Endothelial cell of umbilical vein (primary cell): ENCODE measurements around the gene ITPKC. TPM values are rescaled to one million over a fixed set of nuclear protein-coding genes. Genes with fewer than 3 reads are reported as not detected.

Experiments
- BruUV-seq: library from RNA; stranded (reverse); fragments of 400-500 nt; replicated peaks from 2 replicates; lab custom pipeline; 2021; lab: Mats Ljungman, UMichigan
- CTCF ChIA-PET: fragments of 300-600, 350-600 bp; sonication (Branson Sonifier 250); formaldehyde crosslinking; loops from one replicate; lab custom pipeline; 2021; ENCODE audit warnings: antibody characterized with exemption, inconsistent platforms; lab: Charles Lee
- POLR2A ChIA-PET: fragments of 300-600, 350-600 bp; sonication (Branson Sonifier 250); formaldehyde crosslinking; loops from one replicate; lab custom pipeline; 2021; ENCODE audit warnings: antibody characterized with exemption, inconsistent platforms; lab: Charles Lee
- DNase-seq: peaks from one replicate; pipeline ENCODE4 v3.0.0-alpha.2; 2011; ENCODE audit warnings: low read depth, low spot score
- FAIRE-seq: peaks from 2 replicates; lab custom pipeline; 2011; peaks lifted over from hg19 to GRCh38; lab: Jason Lieb, UNC
- H2AFZ ChIP-seq: 2 replicates; pipeline ENCODE4 v1.6.0; 2012; ENCODE audit warnings: low read depth, low read length, control low read depth, inconsistent platforms
- H3K27ac ChIP-seq: 2 replicates; pipeline ENCODE4 v1.5.1; 2011; ENCODE audit warnings: low read depth, mild to moderate bottlenecking, control low read depth, low read length, moderate library complexity; ENCODE audit not compliant: insufficient read depth
- H3K27me3 ChIP-seq, 2 experiments: 2 replicates each; pipeline versions ENCODE4 v1.6.0 to v1.6.1; 2011; ENCODE audit warnings: low read length in 2 of 2, mixed read lengths in 1 of 2; ENCODE audit not compliant: control insufficient read depth in 2 of 2, insufficient read depth in 2 of 2
- H3K36me3 ChIP-seq, 2 experiments: 2 replicates in 1 of 2; 3 replicates in 1 of 2; pipeline ENCODE4 v1.5.1; 2011; ENCODE audit warnings: low read length in 2 of 2, mild to moderate bottlenecking in 1 of 2, moderate library complexity in 1 of 2; ENCODE audit not compliant: control insufficient read depth in 2 of 2, insufficient read depth in 2 of 2; ENCODE audit errors: extremely low read depth in 1 of 2
- H3K4me1 ChIP-seq: 3 replicates; pipeline ENCODE4 v1.5.1; 2011; ENCODE audit warnings: mild to moderate bottlenecking, low read length; ENCODE audit not compliant: control insufficient read depth, insufficient read depth; ENCODE audit errors: extremely low read depth
- H3K4me2 ChIP-seq: 2 replicates; pipeline ENCODE4 v1.6.1; 2011; ENCODE audit warnings: low read length, control low read depth, mixed read lengths; ENCODE audit not compliant: insufficient read depth
- H3K4me3 ChIP-seq, 3 experiments: fragments of 200-600 bp in 1 of 3; sonication (generic), shearing (Covaris generic) in 1 of 3; replicated peaks in 1 of 3; 2 replicates each; pipeline ENCODE4 v1.5.1; 2011 to 2016; ENCODE audit warnings: control low read depth in 3 of 3, low read length in 3 of 3, mild to moderate bottlenecking in 2 of 3, inconsistent platforms in 1 of 3, low read depth in 1 of 3, moderate library complexity in 1 of 3; ENCODE audit not compliant: insufficient read depth in 1 of 3
- H3K79me2 ChIP-seq: 2 replicates; pipeline ENCODE4 v1.6.0; 2012; ENCODE audit warnings: low read length, inconsistent platforms; ENCODE audit not compliant: control insufficient read depth, insufficient read depth
- H3K9ac ChIP-seq: replicated peaks from 2 replicates; pipeline ENCODE3; 2011; ENCODE audit warnings: low read length, control low read depth; ENCODE audit not compliant: insufficient read depth; ENCODE audit errors: extremely low read depth
- H3K9me1 ChIP-seq: replicated peaks from 3 replicates; pipeline ENCODE4 v1.6.0; 2011; ENCODE audit warnings: mild to moderate bottlenecking, low read length; ENCODE audit not compliant: control insufficient read depth, insufficient read depth; ENCODE audit errors: extremely low read depth
- H3K9me3 ChIP-seq: replicated peaks from 2 replicates; pipeline ENCODE4 v1.5.1; 2012; ENCODE audit warnings: low read length, inconsistent platforms; ENCODE audit not compliant: control insufficient read depth, insufficient read depth
- H4K20me1 ChIP-seq: replicated peaks from 2 replicates; pipeline ENCODE3; 2011; ENCODE audit warnings: mild to moderate bottlenecking, low read length; ENCODE audit not compliant: control insufficient read depth, insufficient read depth; ENCODE audit errors: extremely low read depth
- EZH2 ChIP-seq: IDR thresholded peaks from 2 replicates; pipeline ENCODE4 v1.6.1; 2012; ENCODE audit warnings: borderline replicate concordance, low read depth, mild to moderate bottlenecking, moderate library complexity, low read length, inconsistent platforms; ENCODE audit not compliant: severe bottlenecking
- FOS ChIP-seq: IDR thresholded peaks from 2 replicates; pipeline ENCODE4 v1.6.1; 2011; ENCODE audit warnings: mild to moderate bottlenecking, low read length, moderate library complexity, borderline replicate concordance; ENCODE audit not compliant: insufficient read depth
- GATA2 ChIP-seq: IDR thresholded peaks from 2 replicates; pipeline ENCODE4 v1.7.0; 2011; ENCODE audit warnings: low read depth, mild to moderate bottlenecking, moderate library complexity, mixed read lengths, low read length; ENCODE audit not compliant: insufficient read length, insufficient read depth
- JUN ChIP-seq: IDR thresholded peaks from 2 replicates; pipeline ENCODE4 v1.6.1; 2011; ENCODE audit warnings: borderline replicate concordance, low read depth; ENCODE audit not compliant: insufficient read length, insufficient read depth
- MYC ChIP-seq: IDR thresholded peaks from one replicate; pipeline ENCODE4 v1.6.1; 2011; ENCODE audit warnings: mild to moderate bottlenecking, low read depth, low read length
- POLR2A ChIP-seq: IDR thresholded peaks from 2 replicates; pipeline ENCODE4 v1.6.1; 2012; ENCODE audit warnings: low read depth, mild to moderate bottlenecking, control low read depth, low read length
- POLR2AphosphoS5 ChIP-seq: IDR thresholded peaks from 2 replicates; pipeline ENCODE4 v1.6.1; 2012; ENCODE audit warnings: low read depth, mild to moderate bottlenecking, control low read depth, low read length, moderate library complexity; ENCODE audit not compliant: insufficient read depth
- dilution Hi-C: fragments of 300-500 bp; cut with MboI; formaldehyde crosslinking; loops from one replicate; pipeline ENCODE4 v1.15.0; 2019; ENCODE audit warnings: low sequenced_read_pairs; ENCODE audit not compliant: extremely low pct_ligation_motif_present
- intact Hi-C: fragments of 100-400 bp; cut with micrococcal nuclease; formaldehyde crosslinking; loops from one replicate; pipeline ENCODE4 v1.10.0; 2022
- polyA plus RNA-seq, 4 experiments: library from polyadenylated mRNA; depleted of rRNA in 3 of 4; stranded (reverse) in 3 of 4; unstranded in 1 of 4; fragments of >200 nt; gene quantifications; 2 replicates each; pipeline versions ENCODE4 v1.2.1 to v1.2.3, GENCODE V29; 2011 to 2012; ENCODE audit warnings: missing spikeins in 1 of 4
- total RNA-seq: library from RNA; stranded (reverse); gene quantifications from 2 replicates; pipeline ENCODE4 v1.2.3, GENCODE V29; 2021
- TF ChIP-seq, protein P1 (sequence below), 2 donors: IDR thresholded peaks; 1 replicate in 1 of 2; 2 replicates in 1 of 2; pipeline ENCODE4 v1.5.1; 2011; ENCODE audit warnings: low read length in 2 of 2, mild to moderate bottlenecking in 2 of 2, moderate library complexity in 2 of 2, control low read depth in 1 of 2, inconsistent platforms in 1 of 2, low read depth in 1 of 2; ENCODE audit not compliant: insufficient read depth in 1 of 2; ENCODE audit errors: extremely low read depth in 1 of 2
- TF ChIP-seq, protein P2 (sequence below): IDR thresholded peaks from 2 replicates; pipeline ENCODE4 v1.6.1; 2011; ENCODE audit not compliant: insufficient read depth, insufficient read length

Gene ITPKC
- total and polyA plus RNA-seq, 2 donors (not counting 3 experiments of a cell fraction or from before 2014, with no cell fraction given) = 7.3 to 16.1 TPM

DNA sequence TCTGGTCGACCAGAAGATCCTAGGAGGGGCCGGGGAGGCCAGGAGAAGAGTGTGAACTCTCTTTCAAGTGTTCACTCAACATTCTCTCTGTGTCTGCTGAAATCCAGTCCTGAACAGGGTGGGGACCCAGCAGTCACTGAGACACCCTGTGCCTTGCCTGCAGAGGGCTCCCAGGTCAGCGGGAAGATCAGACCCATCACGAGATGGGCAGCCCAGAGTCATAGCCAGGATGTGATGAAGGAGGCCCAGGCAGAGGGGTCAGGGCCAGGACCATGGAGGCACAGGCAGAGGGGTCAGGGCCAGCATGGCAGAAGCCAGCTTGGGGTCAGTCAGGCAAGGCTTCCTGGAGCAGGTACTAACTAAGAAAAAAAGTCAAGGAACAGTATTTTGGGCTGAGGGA, 35.9 kb upstream of the ITPKC start:
- Histone ChIP-seq H3K4me3 (no peak overlapping the region), H3K4me1 (no peaks in the 10 kb centered on the region), H3K9ac (no peak overlapping the region), H3K4me2 (no peak overlapping the region), H3K9me1 (no peaks in the 10 kb centered on the region), H3K36me3 (peaks cover 0 to 36% of the 10 kb centered on the region in 2 experiments), H3K79me2 (no peaks in the 10 kb centered on the region), H3K27me3 (no peaks in the 10 kb centered on the region), H4K20me1 (no peaks in the 10 kb centered on the region), H3K27ac (no peak overlapping the region), H2AFZ (no peak overlapping the region), H3K9me3 (no peaks in the 10 kb centered on the region)
- FAIRE-seq (no peak), DNase-seq (no peak)
- TF ChIP-seq JUN (no peak), MYC (no peak), EZH2 (no peak), POLR2AphosphoS5 (no peak), FOS (no peak), GATA2 (no peak), POLR2A (no peak)
- TF ChIP-seq, protein P1, sequence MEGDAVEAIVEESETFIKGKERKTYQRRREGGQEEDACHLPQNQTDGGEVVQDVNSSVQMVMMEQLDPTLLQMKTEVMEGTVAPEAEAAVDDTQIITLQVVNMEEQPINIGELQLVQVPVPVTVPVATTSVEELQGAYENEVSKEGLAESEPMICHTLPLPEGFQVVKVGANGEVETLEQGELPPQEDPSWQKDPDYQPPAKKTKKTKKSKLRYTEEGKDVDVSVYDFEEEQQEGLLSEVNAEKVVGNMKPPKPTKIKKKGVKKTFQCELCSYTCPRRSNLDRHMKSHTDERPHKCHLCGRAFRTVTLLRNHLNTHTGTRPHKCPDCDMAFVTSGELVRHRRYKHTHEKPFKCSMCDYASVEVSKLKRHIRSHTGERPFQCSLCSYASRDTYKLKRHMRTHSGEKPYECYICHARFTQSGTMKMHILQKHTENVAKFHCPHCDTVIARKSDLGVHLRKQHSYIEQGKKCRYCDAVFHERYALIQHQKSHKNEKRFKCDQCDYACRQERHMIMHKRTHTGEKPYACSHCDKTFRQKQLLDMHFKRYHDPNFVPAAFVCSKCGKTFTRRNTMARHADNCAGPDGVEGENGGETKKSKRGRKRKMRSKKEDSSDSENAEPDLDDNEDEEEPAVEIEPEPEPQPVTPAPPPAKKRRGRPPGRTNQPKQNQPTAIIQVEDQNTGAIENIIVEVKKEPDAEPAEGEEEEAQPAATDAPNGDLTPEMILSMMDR (IDR thresholded peaks at IDR 0.05; ENCODE audit: extremely low read depth in 1 of 2, insufficient read depth in 1 of 2, low read depth in 1 of 2, low read length in 2 of 2) = no peak
- TF ChIP-seq, protein P2, sequence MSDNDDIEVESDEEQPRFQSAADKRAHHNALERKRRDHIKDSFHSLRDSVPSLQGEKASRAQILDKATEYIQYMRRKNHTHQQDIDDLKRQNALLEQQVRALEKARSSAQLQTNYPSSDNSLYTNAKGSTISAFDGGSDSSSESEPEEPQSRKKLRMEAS = no peak
- BruUV-seq = no TSS peak
- ChIA-PET CTCF (no interaction called here), POLR2A (no interaction called here)
- dilution Hi-C loops = no loop called here
- intact Hi-C loops = no loop called here
